NCI-H69 (cell line): ENCODE measurements around the gene ANKRD22.

Experiments used
- DNase-seq: peaks from one replicate; lab custom pipeline; 2025; lab: John Stamatoyannopoulos, UW

Gene ANKRD22

GRCh38 chr10:88835096-88835909 lies 16.3 kb downstream of the ANKRD22 start:
- peak; percentile 84 for DNase-seq

GRCh38 chr10:88833723-88834122 lies 17.9 kb downstream of the ANKRD22 start:
- DNase-seq, result peak; percentile 30

- no peak for DNase-seq
Observed at GRCh38 chr10:88833156-88833555, 18.5 kb downstream of the ANKRD22 start.

GRCh38 chr10:88832376-88832775 lies 19.3 kb downstream of the ANKRD22 start:
- DNase-seq, result no peak

- DNase-seq, result peak; percentile 21
Observed at GRCh38 chr10:88831709-88832108, 19.9 kb downstream of the ANKRD22 start.

GRCh38 chr10:88830643-88831268 lies 20.9 kb downstream of the ANKRD22 start:
- DNase-seq, result no peak

GRCh38 chr10:88828310-88828709 lies 23.3 kb downstream of the ANKRD22 start:
- DNase-seq, result no peak

GRCh38 chr10:88827671-88828070 lies 24.0 kb downstream of the ANKRD22 start:
- no peak for DNase-seq

- DNase-seq, result no peak
Observed at GRCh38 chr10:88826388-88826787, 25.3 kb downstream of the ANKRD22 start.

GRCh38 chr10:88820748-88821401 lies 30.8 kb downstream of the ANKRD22 start:
- peak; percentile 3 for DNase-seq

GRCh38 chr10:88819290-88819689 lies 32.4 kb downstream of the ANKRD22 start:
- DNase-seq, result no peak

- no peak for DNase-seq
Observed at GRCh38 chr10:88813200-88813599, 38.4 kb downstream of the ANKRD22 start.

GRCh38 chr10:88810196-88810961 lies 41.3 kb downstream of the ANKRD22 start:
- DNase-seq, result peak; percentile 92

- no peak for DNase-seq
Observed at GRCh38 chr10:88809621-88810020, 42.0 kb downstream of the ANKRD22 start.

- no peak for DNase-seq
Observed at GRCh38 chr10:88805924-88806323, 45.7 kb downstream of the ANKRD22 start.

GRCh38 chr10:88805361-88805760 lies 46.3 kb downstream of the ANKRD22 start:
- DNase-seq, result no peak

GRCh38 chr10:88804083-88804812 lies 47.4 kb downstream of the ANKRD22 start:
- peak; percentile 41 for DNase-seq

GRCh38 chr10:88803641-88804040 lies 48.0 kb downstream of the ANKRD22 start:
- peak; percentile 31 for DNase-seq

- no peak for DNase-seq
Observed at GRCh38 chr10:88802523-88803285, 48.9 kb downstream of the ANKRD22 start, which contains the start of gene LIPM. Gene LIPM, plus strand, starts transcription at chr10:88802730. Its CDS starts 167 bp downstream, at chr10:88802897.
